Measurements from ENCODE around the gene DERL3.

Gene DERL3

GRCh38 chr22:23845265-23846080 lies 6.7 kb upstream of the DERL3 start:
- Histone ChIP-seq H3K9me3 (no peaks in the 10 kb centered on the region), H3K4me1 (ENCODE audit: control insufficient read depth in 1 of 2, insufficient read depth in 1 of 2, low read depth in 1 of 2, low read length in 1 of 2) (peaks cover 7 to 8% of the 10 kb centered on the region in 2 experiments), H3K4me3 (ENCODE audit: low read depth in 1 of 2, low read length in 1 of 2) (no peak overlapping the region), H3K27ac (no peak overlapping the region), H3K27me3 (peaks cover 13% of the 10 kb centered on the region), H3K36me3 (no peaks in the 10 kb centered on the region)
- no peak for TF ChIP-seq CTCF (IDR thresholded peaks at IDR 0.05)

GRCh38 chr22:23844739-23845202 lies 6.0 kb upstream of the DERL3 start:
- no peak overlapping the region for H3K4me3 ChIP-seq (ENCODE audit: low read depth in 1 of 2, low read length in 1 of 2)
- H3K9me3 ChIP-seq, result no peaks in the 10 kb centered on the region
- H3K4me1 ChIP-seq (ENCODE audit: control insufficient read depth in 1 of 2, insufficient read depth in 1 of 2, low read depth in 1 of 2, low read length in 1 of 2), result peaks cover 7 to 8% of the 10 kb centered on the region in 2 experiments
- TF ChIP-seq CTCF (IDR thresholded peaks at IDR 0.05), result no peak
- no peaks in the 10 kb centered on the region for H3K36me3 ChIP-seq
- H3K27ac ChIP-seq, result no peak overlapping the region
- H3K27me3 ChIP-seq, result peaks cover 7% of the 10 kb centered on the region

GRCh38 chr22:23842599-23842998 lies 3.8 kb upstream of the DERL3 start:
- Histone ChIP-seq H3K36me3 (no peaks in the 10 kb centered on the region), H3K9me3 (no peaks in the 10 kb centered on the region), H3K27me3 (no peaks in the 10 kb centered on the region), H3K4me3 (ENCODE audit: low read depth in 1 of 2, low read length in 1 of 2) (no peak overlapping the region), H3K4me1 (ENCODE audit: control insufficient read depth in 1 of 2, insufficient read depth in 1 of 2, low read depth in 1 of 2, low read length in 1 of 2) (peaks cover 14 to 21% of the 10 kb centered on the region in 2 experiments), H3K27ac (no peak overlapping the region)
- TF ChIP-seq CTCF (IDR thresholded peaks at IDR 0.05), result no peak

GRCh38 chr22:23841736-23842445 lies 3.1 kb upstream of the DERL3 start:
- no peak for TF ChIP-seq CTCF (IDR thresholded peaks at IDR 0.05)
- Histone ChIP-seq H3K27me3 (no peaks in the 10 kb centered on the region), H3K4me1 (ENCODE audit: control insufficient read depth in 1 of 2, insufficient read depth in 1 of 2, low read depth in 1 of 2, low read length in 1 of 2) (peaks cover 14 to 21% of the 10 kb centered on the region in 2 experiments), H3K27ac (no peak overlapping the region), H3K9me3 (no peaks in the 10 kb centered on the region), H3K4me3 (ENCODE audit: low read depth in 1 of 2, low read length in 1 of 2) (no peak overlapping the region), H3K36me3 (no peaks in the 10 kb centered on the region)

GRCh38 chr22:23841292-23841691 lies 2.5 kb upstream of the DERL3 start:
- peaks cover 2% of the 10 kb centered on the region for H3K36me3 ChIP-seq
- peaks cover 14 to 21% of the 10 kb centered on the region in 2 experiments for H3K4me1 ChIP-seq (ENCODE audit: control insufficient read depth in 1 of 2, insufficient read depth in 1 of 2, low read depth in 1 of 2, low read length in 1 of 2)
- no peak overlapping the region for H3K27ac ChIP-seq
- no peaks in the 10 kb centered on the region for H3K9me3 ChIP-seq
- H3K27me3 ChIP-seq, result no peaks in the 10 kb centered on the region
- H3K4me3 ChIP-seq (ENCODE audit: low read depth in 1 of 2, low read length in 1 of 2), result no peak overlapping the region
- TF ChIP-seq CTCF (IDR thresholded peaks at IDR 0.05), result no peak
